Gastrocnemius medialis (tissue), 4 donors: ENCODE results near the gene AP1B1. TPM values are rescaled to one million over a fixed set of nuclear protein-coding genes. Genes with fewer than 3 reads are reported as not detected.

Source experiments
- ATAC-seq, 2 donors: fragments of 150-250 bp; one replicate each; pipeline ENCODE4 v1.9.1; 2016
- DNase-seq, 2 donors: peaks; one replicate each; pipeline ENCODE4 v3.0.0-alpha.2; 2019
- H3K27ac ChIP-seq, 4 donors: fragments of 200-600 bp; sonication (generic); 1 replicate in 1 of 4; 2 replicates in 3 of 4; pipeline ENCODE4 v1.5.1; 2016 to 2018; ENCODE audit warnings: mild to moderate bottlenecking in 2 of 4, moderate library complexity in 1 of 4
- H3K27me3 ChIP-seq, 3 donors: fragments of 200-600 bp; sonication (generic) in 2 of 3; 1 replicate in 1 of 3; 2 replicates in 2 of 3; pipeline versions ENCODE4 v1.5.1 to v1.6.0; 2016 to 2019; ENCODE audit warnings: mild to moderate bottlenecking in 1 of 3, moderate library complexity in 1 of 3
- H3K36me3 ChIP-seq, 2 donors: fragments of 200-600 bp; sonication (generic) in 1 of 2; one replicate each; pipeline ENCODE4 v1.5.1; 2017 to 2018
- H3K4me1 ChIP-seq, 2 donors: fragments of 200-600 bp; sonication (generic) in 1 of 2; one replicate each; pipeline ENCODE4 v1.5.1; 2016 to 2017; ENCODE audit warnings: mild to moderate bottlenecking in 2 of 2
- H3K4me3 ChIP-seq, 4 donors: fragments of 200-600 bp; sonication (generic) in 3 of 4; 1 replicate in 1 of 4; 2 replicates in 3 of 4; pipeline ENCODE4 v1.5.1; 2016 to 2019; ENCODE audit warnings: mild to moderate bottlenecking in 2 of 4
- H3K9me3 ChIP-seq, 3 donors: fragments of 200-600 bp; sonication (generic) in 2 of 3; 1 replicate in 1 of 3; 2 replicates in 2 of 3; pipeline ENCODE4 v1.5.1; 2016 to 2019
- CTCF ChIP-seq, 5 experiments: fragments of 450-650 bp in 3 of 5; fragments of 200-600 bp in 2 of 5; sonication (generic) in 2 of 5; IDR thresholded peaks in 4 of 5; conservative IDR thresholded peaks in 1 of 5; 1 replicate in 4 of 5; 2 replicates in 1 of 5; pipeline ENCODE4 v1.5.1; 2016 to 2019; ENCODE audit warnings: antibody characterized with exemption in 5 of 5, mild to moderate bottlenecking in 3 of 5, moderate library complexity in 3 of 5
- POLR2A ChIP-seq, 2 donors: fragments of 450-650 bp; IDR thresholded peaks; one replicate each; pipeline ENCODE4 v1.6.1; 2017; ENCODE audit warnings: antibody characterized with exemption in 2 of 2, mild to moderate bottlenecking in 2 of 2, moderate library complexity in 2 of 2
- in situ Hi-C, 4 donors: fragments of 200-750 bp; cut with MboI; loops; one replicate each; pipeline versions ENCODE4 v1.15.0 to v1.8.0; 2017; ENCODE audit warnings: low sequenced_read_pairs in 4 of 4
- intact Hi-C: fragments of 100-400 bp; cut with DNase I; formaldehyde crosslinking; loops from one replicate; pipeline ENCODE4 v1.15.1; 2023; ENCODE audit warnings: low total_unique reads
- total RNA-seq, 4 donors: library from RNA; depleted of rRNA; stranded (reverse); fragments of >200 nt; gene quantifications; one replicate each; pipeline versions ENCODE4 v1.1.0 to v1.2.3, GENCODE V29; 2016

The AP1B1 gene
- total RNA-seq, 4 donors from 2014 or later: 26.5 to 44.6 (median 37.3) TPM

- no peak for TF ChIP-seq CTCF (IDR thresholded peaks at IDR 0.05 in 4 of 5, conservative IDR thresholded peaks at IDR 0.05 in 1 of 5)
- TF ChIP-seq POLR2A (IDR thresholded peaks at IDR 0.05): no peak
- H3K36me3 ChIP-seq: peaks cover 0 to 39% of the 10 kb centered on the region in 2 donors
- peaks cover 51 to 58% of the 10 kb centered on the region in 2 donors for H3K4me1 ChIP-seq
- no peak overlapping the region for H3K4me3 ChIP-seq
- H3K27me3 ChIP-seq: no peaks in the 10 kb centered on the region
- ATAC-seq: no peak
- no peaks in the 10 kb centered on the region for H3K9me3 ChIP-seq
- in situ Hi-C loops: no loop called here
- intact Hi-C loops: no loop called here
- no peak for DNase-seq
- no peak overlapping the region for H3K27ac ChIP-seq
Observed at GRCh38 chr22:29334148-29334547, 54.2 kb downstream of the AP1B1 start.

- peaks cover 57 to 59% of the 10 kb centered on the region in 2 donors for H3K4me1 ChIP-seq
- no peak for TF ChIP-seq CTCF (IDR thresholded peaks at IDR 0.05 in 4 of 5, conservative IDR thresholded peaks at IDR 0.05 in 1 of 5)
- no peak for TF ChIP-seq POLR2A (IDR thresholded peaks at IDR 0.05)
- DNase-seq (no peak), ATAC-seq (no peak)
- H3K36me3 ChIP-seq: peaks cover 0 to 29% of the 10 kb centered on the region in 2 donors
- no peaks in the 10 kb centered on the region for H3K27me3 ChIP-seq
- intact Hi-C loops: no loop called here
- H3K27ac ChIP-seq: no peak overlapping the region
- in situ Hi-C loops: no loop called here
- H3K4me3 ChIP-seq: no peak overlapping the region
- no peaks in the 10 kb centered on the region for H3K9me3 ChIP-seq
Observed at GRCh38 chr22:29332886-29333496, 55.4 kb downstream of the AP1B1 start.

- H3K4me3 ChIP-seq: no peak overlapping the region
- ATAC-seq (no peak), DNase-seq (no peak)
- in situ Hi-C loops: no loop called here
- no peaks in the 10 kb centered on the region for H3K9me3 ChIP-seq
- intact Hi-C loops: no loop called here
- H3K27me3 ChIP-seq: no peaks in the 10 kb centered on the region
- TF ChIP-seq CTCF (IDR thresholded peaks at IDR 0.05 in 4 of 5, conservative IDR thresholded peaks at IDR 0.05 in 1 of 5) (no peak), POLR2A (IDR thresholded peaks at IDR 0.05) (no peak)
- peaks cover 51 to 53% of the 10 kb centered on the region in 2 donors for H3K4me1 ChIP-seq
- H3K27ac ChIP-seq: no peak overlapping the region
- peaks cover 0 to 29% of the 10 kb centered on the region in 2 donors for H3K36me3 ChIP-seq
Observed at GRCh38 chr22:29331658-29332300, 56.6 kb downstream of the AP1B1 start.

GRCh38 chr22:29331213-29331612, 57.2 kb downstream of the AP1B1 start:
- ATAC-seq (no peak), DNase-seq (no peak)
- TF ChIP-seq POLR2A (IDR thresholded peaks at IDR 0.05) (no peak), CTCF (IDR thresholded peaks at IDR 0.05 in 4 of 5, conservative IDR thresholded peaks at IDR 0.05 in 1 of 5) (no peak)
- Histone ChIP-seq H3K27me3 (no peaks in the 10 kb centered on the region), H3K4me1 (peaks cover 45 to 49% of the 10 kb centered on the region in 2 donors), H3K4me3 (no peak overlapping the region), H3K36me3 (peaks cover 0 to 29% of the 10 kb centered on the region in 2 donors), H3K27ac (peak overlapping the region; percentile 74 to 84 (median 81)), H3K9me3 (no peaks in the 10 kb centered on the region)
- intact Hi-C loops (no loop called here), in situ Hi-C loops (no loop called here)
